Measurements from ENCODE around the gene PROM1.

DNA sequence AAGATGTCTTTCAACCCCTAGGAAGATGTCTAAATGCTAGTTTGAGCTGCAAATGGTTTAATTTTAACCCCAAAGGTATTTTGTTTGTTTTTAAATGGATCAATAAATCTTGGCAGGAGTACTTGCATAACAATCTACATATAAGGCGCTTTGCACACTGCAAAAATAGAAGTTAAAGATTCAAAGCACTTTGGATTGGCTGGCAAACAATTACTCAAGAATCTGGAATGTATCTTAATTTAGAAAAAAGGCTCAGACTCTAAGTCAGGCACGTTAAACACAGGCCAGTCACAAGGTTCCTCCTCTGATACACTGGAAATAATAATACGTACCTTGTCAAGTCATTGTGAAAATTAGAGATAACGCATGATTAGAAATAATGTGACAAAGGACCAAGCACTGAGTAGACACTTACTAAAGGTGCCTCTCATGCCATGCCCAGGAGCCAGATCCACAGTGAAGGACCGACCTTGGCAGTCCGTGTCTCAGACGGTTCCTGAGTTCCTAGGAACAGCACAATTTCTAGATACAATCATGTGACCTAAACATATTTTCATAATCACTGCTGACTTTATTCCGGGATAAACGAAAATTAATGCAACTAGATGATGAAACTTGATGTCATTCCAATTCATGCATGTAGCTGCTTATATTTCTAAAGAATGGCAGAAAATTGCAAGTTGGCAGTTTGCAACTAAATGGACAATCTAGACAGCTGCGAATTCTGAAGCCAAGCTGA, 49.6 kb downstream of the PROM1 start:
- TF ChIP-seq, protein P1, sequence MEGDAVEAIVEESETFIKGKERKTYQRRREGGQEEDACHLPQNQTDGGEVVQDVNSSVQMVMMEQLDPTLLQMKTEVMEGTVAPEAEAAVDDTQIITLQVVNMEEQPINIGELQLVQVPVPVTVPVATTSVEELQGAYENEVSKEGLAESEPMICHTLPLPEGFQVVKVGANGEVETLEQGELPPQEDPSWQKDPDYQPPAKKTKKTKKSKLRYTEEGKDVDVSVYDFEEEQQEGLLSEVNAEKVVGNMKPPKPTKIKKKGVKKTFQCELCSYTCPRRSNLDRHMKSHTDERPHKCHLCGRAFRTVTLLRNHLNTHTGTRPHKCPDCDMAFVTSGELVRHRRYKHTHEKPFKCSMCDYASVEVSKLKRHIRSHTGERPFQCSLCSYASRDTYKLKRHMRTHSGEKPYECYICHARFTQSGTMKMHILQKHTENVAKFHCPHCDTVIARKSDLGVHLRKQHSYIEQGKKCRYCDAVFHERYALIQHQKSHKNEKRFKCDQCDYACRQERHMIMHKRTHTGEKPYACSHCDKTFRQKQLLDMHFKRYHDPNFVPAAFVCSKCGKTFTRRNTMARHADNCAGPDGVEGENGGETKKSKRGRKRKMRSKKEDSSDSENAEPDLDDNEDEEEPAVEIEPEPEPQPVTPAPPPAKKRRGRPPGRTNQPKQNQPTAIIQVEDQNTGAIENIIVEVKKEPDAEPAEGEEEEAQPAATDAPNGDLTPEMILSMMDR (IDR thresholded peaks at IDR 0.05; ENCODE audit: borderline replicate concordance, extremely low read depth, low read length, poor library complexity, severe bottlenecking) = no peak
- TF ChIP-seq EZH2 (IDR thresholded peaks at IDR 0.05; ENCODE audit: borderline replicate concordance, low read depth, low read length, severe bottlenecking) = no peak

Data from DND-41 (cell line).